ENCODE data around the gene LGALS1.

The LGALS1 gene

GRCh38 chr22:37660709-37661045 lies 14.8 kb upstream of the LGALS1 start:
- CTCF ChIA-PET, result interaction anchor here (0.6 to 7.7 kb wide), 5 partner anchors 11 to 400 kb away, joined by 3 to 83 read pairs (median 15); partner anchors contain the start of gene LGALS1
- Mint-ChIP-seq H3K27ac (peak overlapping the region; percentile 73), H3K27me3 (no peaks in the 10 kb centered on the region), H3K4me3 (peak overlapping the region; percentile 81), H3K9me3 (no peaks in the 10 kb centered on the region), H3K4me1 (peaks cover 40% of the 10 kb centered on the region), H3K36me3 (peaks cover 12% of the 10 kb centered on the region)
- no peak for DNase-seq

- peak overlapping the region; percentile 81 for H3K4me3 Mint-ChIP-seq
Measured at GRCh38 chr22:37661160-37661924, 14.1 kb upstream of the LGALS1 start.

GRCh38 chr22:37662039-37662438 lies 13.4 kb upstream of the LGALS1 start:
- CTCF ChIA-PET, result interaction anchor here (1.4 to 7.7 kb wide), 4 partner anchors 9 to 20 kb away, joined by 6 to 83 read pairs (median 34); partner anchors contain the start of gene LGALS1
- peaks cover 40% of the 10 kb centered on the region for H3K4me1 Mint-ChIP-seq
- H3K27ac Mint-ChIP-seq, result no peak overlapping the region
- no peak for DNase-seq
- no peaks in the 10 kb centered on the region for H3K9me3 Mint-ChIP-seq
- peaks cover 20% of the 10 kb centered on the region for H3K36me3 Mint-ChIP-seq
- no peaks in the 10 kb centered on the region for H3K27me3 Mint-ChIP-seq
- H3K4me3 Mint-ChIP-seq, result no peak overlapping the region

More at GRCh38 chr22:37661160-37661924, 14.1 kb upstream of the LGALS1 start:
- peaks cover 15% of the 10 kb centered on the region for H3K36me3 Mint-ChIP-seq
- peak; percentile 53 for DNase-seq
- CTCF ChIA-PET, result interaction anchor here (0.6 to 7.7 kb wide), 5 partner anchors 10 to 401 kb away, joined by 3 to 83 read pairs (median 15); partner anchors contain the start of gene LGALS1
- peaks cover 40% of the 10 kb centered on the region for H3K4me1 Mint-ChIP-seq
- no peaks in the 10 kb centered on the region for H3K27me3 Mint-ChIP-seq
- H3K9me3 Mint-ChIP-seq, result no peaks in the 10 kb centered on the region
- H3K27ac Mint-ChIP-seq, result peak overlapping the region; percentile 55

GRCh38 chr22:37663521-37664140 lies 11.8 kb upstream of the LGALS1 start:
- no peak overlapping the region for H3K4me3 Mint-ChIP-seq
- peaks cover 31% of the 10 kb centered on the region for H3K4me1 Mint-ChIP-seq
- H3K27me3 Mint-ChIP-seq, result no peaks in the 10 kb centered on the region
- H3K27ac Mint-ChIP-seq, result no peak overlapping the region
- H3K36me3 Mint-ChIP-seq, result peaks cover 20% of the 10 kb centered on the region
- CTCF ChIA-PET, result interaction anchor here (1.7 to 7.7 kb wide), 4 partner anchors 8 to 20 kb away, joined by 3 to 83 read pairs (median 10); no protein-coding TSS in a partner anchor
- no peaks in the 10 kb centered on the region for H3K9me3 Mint-ChIP-seq
- DNase-seq, result no peak

- Mint-ChIP-seq H3K27me3 (no peaks in the 10 kb centered on the region), H3K4me3 (no peak overlapping the region), H3K4me1 (peaks cover 30% of the 10 kb centered on the region), H3K9me3 (no peaks in the 10 kb centered on the region), H3K27ac (peak overlapping the region; percentile 52), H3K36me3 (peaks cover 22% of the 10 kb centered on the region)
- CTCF ChIA-PET, result interaction anchor here (0.7 to 7.7 kb wide), 5 partner anchors 16 to 233 kb away, joined by 3 to 83 read pairs (median 3); no protein-coding TSS in a partner anchor
- DNase-seq, result no peak
Measured at GRCh38 chr22:37664249-37665101, 11.0 kb upstream of the LGALS1 start.

GRCh38 chr22:37665487-37665886 lies 9.9 kb upstream of the LGALS1 start:
- peaks cover 22% of the 10 kb centered on the region for H3K4me1 Mint-ChIP-seq
- H3K9me3 Mint-ChIP-seq, result no peaks in the 10 kb centered on the region
- DNase-seq, result no peak
- no peak overlapping the region for H3K27ac Mint-ChIP-seq
- peaks cover 24% of the 10 kb centered on the region for H3K36me3 Mint-ChIP-seq
- CTCF ChIA-PET, result interaction anchor here (0.7 to 21.2 kb wide), 3 partner anchors 16 to 33 kb away, joined by 3 to 506 read pairs (median 6); partner anchors contain the start of gene SH3BP1
- H3K4me3 Mint-ChIP-seq, result no peak overlapping the region
- H3K27me3 Mint-ChIP-seq, result no peaks in the 10 kb centered on the region

- H3K9me3 Mint-ChIP-seq, result no peaks in the 10 kb centered on the region
- CTCF ChIA-PET, result interaction anchor here (1.8 to 21.2 kb wide), 3 partner anchors 11 to 37 kb away, joined by 5 to 506 read pairs (median 15); partner anchors contain the start of genes PDXP and SH3BP1
- peaks cover 38% of the 10 kb centered on the region for H3K4me1 Mint-ChIP-seq
- H3K4me3 Mint-ChIP-seq, result no peak overlapping the region
- peaks cover 19% of the 10 kb centered on the region for H3K36me3 Mint-ChIP-seq
- H3K27me3 Mint-ChIP-seq, result no peaks in the 10 kb centered on the region
- no peak for DNase-seq
- H3K27ac Mint-ChIP-seq, result peak overlapping the region; percentile 25
Measured at GRCh38 chr22:37669586-37669985, 5.8 kb upstream of the LGALS1 start.

GRCh38 chr22:37672206-37672919 lies 3.1 kb upstream of the LGALS1 start:
- CTCF ChIA-PET, result interaction anchor here (2.3 to 21.2 kb wide), 4 partner anchors 9 to 40 kb away, joined by 11 to 506 read pairs (median 15); partner anchors contain the start of genes PDXP and SH3BP1
- H3K27ac Mint-ChIP-seq, result peak overlapping the region; percentile 76

GRCh38 chr22:37672920-37673455 lies 2.4 kb upstream of the LGALS1 start:
- no peak for DNase-seq
- CTCF ChIA-PET, result interaction anchor here (1.5 to 21.2 kb wide), 3 partner anchors 9 to 40 kb away, joined by 7 to 506 read pairs (median 11); partner anchors contain the start of genes PDXP and SH3BP1
- Mint-ChIP-seq H3K27ac (peak overlapping the region; percentile 76), H3K36me3 (peaks cover 17% of the 10 kb centered on the region), H3K9me3 (no peaks in the 10 kb centered on the region), H3K4me3 (no peak overlapping the region), H3K4me1 (peaks cover 59% of the 10 kb centered on the region), H3K27me3 (no peaks in the 10 kb centered on the region)

More at GRCh38 chr22:37672206-37672919, 3.1 kb upstream of the LGALS1 start:
- H3K4me3 Mint-ChIP-seq, result no peak overlapping the region
- H3K9me3 Mint-ChIP-seq, result no peaks in the 10 kb centered on the region
- H3K27me3 Mint-ChIP-seq, result no peaks in the 10 kb centered on the region
- H3K36me3 Mint-ChIP-seq, result peaks cover 14% of the 10 kb centered on the region
- peaks cover 54% of the 10 kb centered on the region for H3K4me1 Mint-ChIP-seq
- peak; percentile 50 for DNase-seq

- peaks cover 18% of the 10 kb centered on the region for H3K36me3 Mint-ChIP-seq
- H3K27me3 Mint-ChIP-seq, result no peaks in the 10 kb centered on the region
- CTCF ChIA-PET, result interaction anchor here (1.0 to 21.2 kb wide), 3 partner anchors 15 to 134 kb away, joined by 4 to 506 read pairs (median 7); partner anchors contain the start of genes GCAT, PDXP and SH3BP1
- H3K9me3 Mint-ChIP-seq, result no peaks in the 10 kb centered on the region
- H3K4me3 Mint-ChIP-seq, result peak overlapping the region; percentile 80
- peak overlapping the region; percentile 86 for H3K27ac Mint-ChIP-seq
- H3K4me1 Mint-ChIP-seq, result peaks cover 63% of the 10 kb centered on the region
- DNase-seq, result no peak
Measured at GRCh38 chr22:37674248-37674647, 1.2 kb upstream of the LGALS1 start.

GRCh38 chr22:37675930-37676735 lies 697 bp downstream of the LGALS1 start:
- no peaks in the 10 kb centered on the region for H3K9me3 Mint-ChIP-seq
- DNase-seq, result peak; percentile 38
- peaks cover 62% of the 10 kb centered on the region for H3K4me1 Mint-ChIP-seq
- CTCF ChIA-PET, result interaction anchor here (0.9 to 21.2 kb wide), 5 partner anchors 15 to 68 kb away, joined by 4 to 506 read pairs (median 6); partner anchors contain the start of genes GGA1, PDXP and SH3BP1
- peaks cover 23% of the 10 kb centered on the region for H3K36me3 Mint-ChIP-seq
- H3K4me3 Mint-ChIP-seq, result peak overlapping the region; percentile 80
- H3K27me3 Mint-ChIP-seq, result no peaks in the 10 kb centered on the region
- H3K27ac Mint-ChIP-seq, result peak overlapping the region; percentile 100

Data from activated naive CD4-positive, alpha-beta T cell treated with anti-CD3 and anti-CD28 coated beads, Interleukin-2, amount 10 ng/mL, durations not matched to agents 7 days and 5 days (primary cell).